OCI-LY1 (cell line): ENCODE measurements around the gene MGRN1.
A peak's percentile ranks its signal among the peaks of the same experiment; 100 is the strongest.

ENCODE experiments used
- H2AFZ ChIP-seq: fragments of 200-600 bp; sonication (generic), shearing (Covaris generic); 2 replicates; pipeline ENCODE4 v1.6.0; 2014; ENCODE audit warnings: antibody characterized with exemption, mild to moderate bottlenecking, low read length
- H3F3A ChIP-seq: fragments of 200-600 bp; sonication (generic), shearing (Covaris generic); 2 replicates; pipeline ENCODE4 v1.6.0; 2014; ENCODE audit warnings: mild to moderate bottlenecking, antibody characterized with exemption, low read length, moderate library complexity; ENCODE audit not compliant: insufficient read depth
- H3K27ac ChIP-seq: fragments of 200-600 bp; sonication (generic); 2 replicates; pipeline ENCODE4 v1.5.1; 2014; ENCODE audit warnings: low read length, mixed run types, mild to moderate bottlenecking, low read depth; ENCODE audit not compliant: poor library complexity, severe bottlenecking
- H3K27me3 ChIP-seq: fragments of 200-600 bp; sonication (generic); 2 replicates; pipeline ENCODE4 v1.6.0; 2014; ENCODE audit warnings: antibody characterized with exemption, mild to moderate bottlenecking, low read length, moderate library complexity; ENCODE audit not compliant: insufficient read depth
- H3K36me3 ChIP-seq: fragments of 200-600 bp; sonication (generic); 2 replicates; pipeline ENCODE4 v1.6.1; 2014; ENCODE audit warnings: mild to moderate bottlenecking, antibody characterized with exemption, low read length, moderate library complexity, mixed read lengths; ENCODE audit not compliant: insufficient read depth
- H3K4me1 ChIP-seq: fragments of 200-600 bp; sonication (generic); 2 replicates; pipeline ENCODE4 v1.5.1; 2014; ENCODE audit warnings: mild to moderate bottlenecking, low read length, moderate library complexity; ENCODE audit not compliant: insufficient read depth, severe bottlenecking
- H3K4me2 ChIP-seq: fragments of 200-600 bp; sonication (generic), shearing (Covaris generic); 2 replicates; pipeline ENCODE4 v1.6.1; 2014; ENCODE audit warnings: low read length
- H3K4me3 ChIP-seq: fragments of 200-600 bp; sonication (generic); 2 replicates; pipeline ENCODE4 v1.5.1; 2014; ENCODE audit warnings: low read length, low read depth, mild to moderate bottlenecking, mixed read lengths; ENCODE audit not compliant: poor library complexity, severe bottlenecking
- H3K79me2 ChIP-seq: fragments of 200-600 bp; shearing (Covaris generic); 2 replicates; pipeline ENCODE4 v1.6.1; 2016; ENCODE audit warnings: mixed run types, low read length, mixed read lengths; ENCODE audit not compliant: insufficient read depth
- H3K9ac ChIP-seq: fragments of 200-600 bp; sonication (generic), shearing (Covaris generic); 2 replicates; pipeline ENCODE4 v1.6.1; 2014; ENCODE audit warnings: mild to moderate bottlenecking, low read length, mixed read lengths
- H3K9me2 ChIP-seq: fragments of 200-600 bp; sonication (generic), shearing (Covaris generic); 2 replicates; pipeline ENCODE4 v1.6.1; 2014; ENCODE audit warnings: low read depth, mild to moderate bottlenecking, low read length, mixed read lengths
- H3K9me3 ChIP-seq: fragments of 200-600 bp; shearing (Covaris generic); 2 replicates; pipeline ENCODE4 v1.6.1; 2014; ENCODE audit warnings: low read length, mixed read lengths
- H4K20me1 ChIP-seq: fragments of 200-600 bp; sonication (generic), shearing (Covaris generic); 2 replicates; pipeline ENCODE4 v1.6.0; 2016; ENCODE audit warnings: mild to moderate bottlenecking, low read length; ENCODE audit not compliant: insufficient read depth
- CTCF ChIP-seq: fragments of 200-600 bp; sonication (generic), shearing (Covaris generic); IDR thresholded peaks from 2 replicates; pipeline ENCODE4 v1.5.1; 2017; ENCODE audit warnings: mild to moderate bottlenecking, antibody characterized with exemption, low read length, moderate library complexity, mixed read lengths
- EZH2 ChIP-seq: fragments of 200-600 bp; sonication (generic), shearing (Covaris generic); IDR thresholded peaks from 2 replicates; pipeline ENCODE4 v1.8.0; 2017; ENCODE audit warnings: borderline replicate concordance, mixed run types, mild to moderate bottlenecking, antibody characterized with exemption, low read length, moderate library complexity, mixed read lengths

The MGRN1 gene

GRCh38 chr16:4694642-4695451 lies 70.2 kb downstream of the MGRN1 start:
- no peaks in the 10 kb centered on the region for H3K9me2 ChIP-seq
- H3K9me3 ChIP-seq = no peaks in the 10 kb centered on the region
- peak overlapping the region; percentile 85 for H3K4me3 ChIP-seq
- H3K79me2 ChIP-seq = no peaks in the 10 kb centered on the region
- peak overlapping the region; percentile 17 for H3K27ac ChIP-seq
- peaks cover 43% of the 10 kb centered on the region; the same call in 1 of the 2 replicates for H3K36me3 ChIP-seq
- H3K9ac ChIP-seq = peak overlapping the region; percentile 85
- no peak overlapping the region for H2AFZ ChIP-seq
- H3F3A ChIP-seq = no peaks in the 10 kb centered on the region; the same call in 1 of the 2 replicates
- no peaks in the 10 kb centered on the region for H4K20me1 ChIP-seq
- TF ChIP-seq EZH2 (no peak), CTCF (peak; percentile 38; the same call in 1 of the 2 replicates)
- H3K27me3 ChIP-seq = no peaks in the 10 kb centered on the region
- peaks cover 21% of the 10 kb centered on the region for H3K4me1 ChIP-seq
- H3K4me2 ChIP-seq = peak overlapping the region; percentile 77

- Histone ChIP-seq H3K9me2 (no peaks in the 10 kb centered on the region), H3K4me2 (peak overlapping the region; percentile 77; the same call in 1 of the 2 replicates), H3K4me1 (peaks cover 21% of the 10 kb centered on the region), H3K36me3 (peaks cover 49% of the 10 kb centered on the region; the same call in 1 of the 2 replicates), H3F3A (no peaks in the 10 kb centered on the region; the same call in 1 of the 2 replicates), H3K79me2 (no peaks in the 10 kb centered on the region), H4K20me1 (no peaks in the 10 kb centered on the region), H3K9ac (no peak overlapping the region; the same call in 1 of the 2 replicates), H3K9me3 (no peaks in the 10 kb centered on the region), H2AFZ (no peak overlapping the region), H3K4me3 (no peak overlapping the region), H3K27me3 (no peaks in the 10 kb centered on the region), H3K27ac (peak overlapping the region; percentile 17)
- no peak for TF ChIP-seq EZH2
- no peak for TF ChIP-seq CTCF
These were observed 71.0 kb downstream of the MGRN1 start for GRCh38 chr16:4695473-4696171.

GRCh38 chr16:4696172-4696904 lies 71.7 kb downstream of the MGRN1 start:
- H2AFZ ChIP-seq = no peak overlapping the region
- no peaks in the 10 kb centered on the region for H3K9me2 ChIP-seq
- no peak overlapping the region for H3K27ac ChIP-seq
- no peaks in the 10 kb centered on the region for H4K20me1 ChIP-seq
- H3K4me1 ChIP-seq = peaks cover 21% of the 10 kb centered on the region
- TF ChIP-seq EZH2 = no peak
- TF ChIP-seq CTCF = no peak
- H3K79me2 ChIP-seq = no peaks in the 10 kb centered on the region
- H3K9ac ChIP-seq = no peak overlapping the region
- H3K4me3 ChIP-seq = no peak overlapping the region
- H3K36me3 ChIP-seq = peaks cover 56% of the 10 kb centered on the region; the same call in 1 of the 2 replicates
- no peak overlapping the region for H3K4me2 ChIP-seq
- H3F3A ChIP-seq = no peaks in the 10 kb centered on the region; the same call in 1 of the 2 replicates
- no peaks in the 10 kb centered on the region for H3K27me3 ChIP-seq
- H3K9me3 ChIP-seq = no peaks in the 10 kb centered on the region
